ENCODE results near the gene GADL1.

- TF ChIP-seq POLR2A (IDR thresholded peaks at IDR 0.05) (no peak), CTCF (IDR thresholded peaks at IDR 0.05) (no peak)
Observed at GRCh38 chr3:30932513-30933098, 38.1 kb upstream of the GADL1 start.
